Measurements from ENCODE around the gene PRDM10.
"Not testable (repeated sequence)": the region's sequence is repeated elsewhere in the genome, so short reads cannot be mapped to it uniquely, and the experiment has no call there.

Gene PRDM10

GRCh38 chr11:129960216-129961214, 42.1 kb downstream of the PRDM10 start:
- in situ Hi-C loops (cut with MboI; ENCODE audit: low pct_unique_long_range_greater_than_20kb, low sequenced_read_pairs, unreplicated experiment), result no loop called here
- TF ChIP-seq CTCF (IDR thresholded peaks at IDR 0.05; ENCODE audit: extremely low read depth, insufficient read depth, missing control alignments), result no peak
- peak; percentile 63 for DNase-seq (ENCODE audit: low spot score)

GRCh38 chr11:129959687-129960086, 42.9 kb downstream of the PRDM10 start:
- DNase-seq (ENCODE audit: low spot score), result no peak
- TF ChIP-seq CTCF (IDR thresholded peaks at IDR 0.05; ENCODE audit: extremely low read depth, insufficient read depth, missing control alignments), result no peak
- in situ Hi-C loops (cut with MboI; ENCODE audit: low pct_unique_long_range_greater_than_20kb, low sequenced_read_pairs, unreplicated experiment), result no loop called here

- DNase-seq (ENCODE audit: low spot score), result no peak
Measured at GRCh38 chr11:129955282-129955681, 47.4 kb downstream of the PRDM10 start.

GRCh38 chr11:129954703-129955102, 47.9 kb downstream of the PRDM10 start:
- DNase-seq (ENCODE audit: low spot score); in situ Hi-C loops (cut with MboI; ENCODE audit: low pct_unique_long_range_greater_than_20kb, low sequenced_read_pairs, unreplicated experiment): not testable (repeated sequence)

More at GRCh38 chr11:129955282-129955681, 47.4 kb downstream of the PRDM10 start:
- in situ Hi-C loops (cut with MboI; ENCODE audit: low pct_unique_long_range_greater_than_20kb, low sequenced_read_pairs, unreplicated experiment), result no loop called here
- TF ChIP-seq CTCF (IDR thresholded peaks at IDR 0.05; ENCODE audit: extremely low read depth, insufficient read depth, missing control alignments), result no peak

- in situ Hi-C loops (cut with MboI; ENCODE audit: low pct_unique_long_range_greater_than_20kb, low sequenced_read_pairs, unreplicated experiment), result no loop called here
- DNase-seq (ENCODE audit: low spot score), result no peak
- TF ChIP-seq CTCF (IDR thresholded peaks at IDR 0.05; ENCODE audit: extremely low read depth, insufficient read depth, missing control alignments), result no peak
Measured at GRCh38 chr11:129951866-129952262, 50.8 kb downstream of the PRDM10 start.

GRCh38 chr11:129951201-129951865, 51.3 kb downstream of the PRDM10 start:
- no peak for TF ChIP-seq CTCF (IDR thresholded peaks at IDR 0.05; ENCODE audit: extremely low read depth, insufficient read depth, missing control alignments)
- in situ Hi-C loops (cut with MboI; ENCODE audit: low pct_unique_long_range_greater_than_20kb, low sequenced_read_pairs, unreplicated experiment), result no loop called here
- no peak for DNase-seq (ENCODE audit: low spot score)

Measured in GM13977 (cell line).